Left ventricle myocardium inferior (tissue), 1 donor: Measurements from ENCODE around the gene PYGO2. TPM values are rescaled to one million over a fixed set of nuclear protein-coding genes. Genes with fewer than 3 reads are reported as not detected.

Source experiments
- DNase-seq: peaks from one replicate; pipeline ENCODE4 v3.0.0-alpha.2; 2020
- H3K27ac ChIP-seq: fragments of 200-600 bp; replicated peaks from 2 replicates; pipeline ENCODE4 v1.8.0; 2021
- H3K27me3 ChIP-seq: fragments of 200-600 bp; 2 replicates; pipeline ENCODE4 v1.8.0; 2021; ENCODE audit warnings: low read depth
- H3K36me3 ChIP-seq: fragments of 200-600 bp; 2 replicates; pipeline ENCODE4 v1.8.0; 2021
- H3K4me1 ChIP-seq: fragments of 200-600 bp; 2 replicates; pipeline ENCODE4 v1.8.0; 2021
- H3K4me3 ChIP-seq: fragments of 200-600 bp; 2 replicates; pipeline ENCODE4 v1.8.0; 2021; ENCODE audit warnings: mild to moderate bottlenecking, moderate library complexity
- H3K9me3 ChIP-seq: fragments of 200-600 bp; replicated peaks from 2 replicates; pipeline ENCODE4 v1.8.0; 2021
- CTCF ChIP-seq: fragments of 200-600 bp; IDR thresholded peaks from 2 replicates; pipeline ENCODE4 v1.8.0; 2021; ENCODE audit warnings: antibody characterized with exemption, mild to moderate bottlenecking, borderline replicate concordance
- intact Hi-C: fragments of 100-400 bp; cut with micrococcal nuclease; formaldehyde crosslinking; loops from one replicate; pipeline ENCODE4 v1.11.0; 2022
- total RNA-seq: library from RNA; stranded (reverse); fragmentation: NEBNext Ultra II Directional; extraction: Animal tissue kit (Norgen Biotek cat#: 25700); gene quantifications from one replicate; pipeline ENCODE4 v1.2.1, GENCODE V29; 2021
- donor health status: DM: no; HTN: yes; CAD: no; lungs with severe emphysema.

PYGO2 gene
- total RNA-seq, 1 donor from 2014 or later = 12.9 TPM

- no peak for TF ChIP-seq CTCF
- peaks cover 64% of the 10 kb centered on the region for H3K4me1 ChIP-seq
- H3K36me3 ChIP-seq = peaks cover 67% of the 10 kb centered on the region
- no peak overlapping the region for H3K4me3 ChIP-seq
- H3K27me3 ChIP-seq = no peaks in the 10 kb centered on the region
- no peaks in the 10 kb centered on the region for H3K9me3 ChIP-seq
- no peak for DNase-seq
- intact Hi-C loops = no loop called here
- no peak overlapping the region for H3K27ac ChIP-seq
Measured at GRCh38 chr1:154964359-154964758, 2.8 kb upstream of the PYGO2 start.

- no peak overlapping the region for H3K4me3 ChIP-seq
- no peaks in the 10 kb centered on the region for H3K27me3 ChIP-seq
- peaks cover 57% of the 10 kb centered on the region for H3K4me1 ChIP-seq
- intact Hi-C loops = no loop called here
- H3K9me3 ChIP-seq = no peaks in the 10 kb centered on the region
- no peak for TF ChIP-seq CTCF
- peaks cover 69% of the 10 kb centered on the region for H3K36me3 ChIP-seq
- DNase-seq = no peak
- no peak overlapping the region for H3K27ac ChIP-seq
Measured at GRCh38 chr1:154963643-154964042, 2.1 kb upstream of the PYGO2 start.

GRCh38 chr1:154962795-154963330 lies 1.3 kb upstream of the PYGO2 start:
- intact Hi-C loops = no loop called here
- Histone ChIP-seq H3K4me1 (peaks cover 51% of the 10 kb centered on the region), H3K27me3 (no peaks in the 10 kb centered on the region), H3K36me3 (peaks cover 65% of the 10 kb centered on the region), H3K27ac (peak overlapping the region; percentile 100), H3K4me3 (peak overlapping the region; percentile 82), H3K9me3 (no peaks in the 10 kb centered on the region)
- DNase-seq = no peak
- TF ChIP-seq CTCF = no peak

- Histone ChIP-seq H3K36me3 (peaks cover 58% of the 10 kb centered on the region), H3K4me3 (peak overlapping the region; percentile 82), H3K9me3 (no peaks in the 10 kb centered on the region), H3K4me1 (peaks cover 50% of the 10 kb centered on the region), H3K27me3 (no peaks in the 10 kb centered on the region), H3K27ac (peak overlapping the region; percentile 100)
- no peak for DNase-seq
- intact Hi-C loops = no loop called here
- TF ChIP-seq CTCF = no peak
Measured at GRCh38 chr1:154962156-154962749, 671 bp upstream of the PYGO2 start.

GRCh38 chr1:154960446-154961136 lies 991 bp downstream of the PYGO2 start:
- Histone ChIP-seq H3K4me1 (peaks cover 58% of the 10 kb centered on the region), H3K27me3 (no peaks in the 10 kb centered on the region), H3K36me3 (peaks cover 42% of the 10 kb centered on the region), H3K9me3 (no peaks in the 10 kb centered on the region), H3K27ac (peak overlapping the region; percentile 100), H3K4me3 (peak overlapping the region; percentile 82)
- no peak for TF ChIP-seq CTCF
- DNase-seq = no peak
- intact Hi-C loops = no loop called here
